NCI-H226 (cell line): ENCODE measurements around the gene KCNE4.
A peak's percentile ranks its signal among the peaks of the same experiment; 100 is the strongest.

Experiments used
- DNase-seq: peaks from one replicate; pipeline ENCODE4 v3.0.0-alpha.2; 2015

KCNE4 gene, protein sequence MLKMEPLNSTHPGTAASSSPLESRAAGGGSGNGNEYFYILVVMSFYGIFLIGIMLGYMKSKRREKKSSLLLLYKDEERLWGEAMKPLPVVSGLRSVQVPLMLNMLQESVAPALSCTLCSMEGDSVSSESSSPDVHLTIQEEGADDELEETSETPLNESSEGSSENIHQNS

GRCh38 chr2:223051693-223052289 is at the start of gene KCNE4:
Gene KCNE4 (plus strand): TSS chr2:223052190. CDS start chr2:223052831, 641 bp downstream.
- DNase-seq: no peak

GRCh38 chr2:223003191-223003590 is 48.8 kb upstream of the KCNE4 start:
- no peak for DNase-seq

DNA sequence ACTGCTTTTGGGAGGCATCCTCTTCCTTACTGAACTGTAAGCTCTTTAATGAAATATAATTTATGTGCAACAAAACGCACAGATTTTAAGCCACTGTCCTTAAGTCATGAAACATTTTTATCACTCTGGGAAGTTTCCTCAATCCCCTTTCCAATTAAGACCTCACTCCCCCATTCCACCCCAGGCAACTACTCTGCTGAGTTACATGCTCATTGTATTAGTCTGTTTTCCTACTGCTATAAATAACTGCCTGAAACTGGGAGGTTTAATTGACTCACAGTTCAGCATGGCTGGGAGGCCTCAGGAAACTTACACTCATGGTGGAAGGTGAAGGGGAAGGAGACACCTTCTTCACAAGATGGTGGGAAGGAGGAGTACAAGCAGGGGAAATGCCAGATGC is 46.5 kb upstream of the KCNE4 start:
- DNase-seq: no peak

DNA sequence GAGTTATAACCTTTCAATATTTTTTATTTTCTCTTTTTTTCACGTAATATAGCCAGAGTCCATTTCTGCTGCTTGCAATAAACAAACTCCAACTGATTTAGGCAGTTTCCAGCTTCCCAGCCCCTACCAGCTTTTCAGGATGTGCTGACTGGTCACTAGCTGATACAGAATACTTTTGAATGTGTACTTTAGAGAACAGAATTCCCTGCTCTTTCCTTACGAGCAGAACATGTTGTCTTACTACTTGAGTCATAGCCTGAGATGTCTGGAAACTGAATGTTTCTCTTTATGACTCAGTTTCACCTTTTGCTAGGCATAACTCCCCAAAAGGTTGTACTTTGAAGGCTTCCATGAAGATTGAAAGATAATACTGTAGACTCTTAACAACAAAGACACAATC is 44.5 kb upstream of the KCNE4 start:
- DNase-seq: no peak

- DNase-seq: no peak
Observed at GRCh38 chr2:223008162-223008561, 43.8 kb upstream of the KCNE4 start.

GRCh38 chr2:223008956-223009355 is 43.0 kb upstream of the KCNE4 start:
- DNase-seq: no peak

GRCh38 chr2:223010641-223011040 is 41.3 kb upstream of the KCNE4 start:
- DNase-seq: no peak

GRCh38 chr2:223012291-223012690 is 39.7 kb upstream of the KCNE4 start:
- DNase-seq: no peak

GRCh38 chr2:223019390-223019930 is 32.5 kb upstream of the KCNE4 start:
- no peak for DNase-seq

DNA sequence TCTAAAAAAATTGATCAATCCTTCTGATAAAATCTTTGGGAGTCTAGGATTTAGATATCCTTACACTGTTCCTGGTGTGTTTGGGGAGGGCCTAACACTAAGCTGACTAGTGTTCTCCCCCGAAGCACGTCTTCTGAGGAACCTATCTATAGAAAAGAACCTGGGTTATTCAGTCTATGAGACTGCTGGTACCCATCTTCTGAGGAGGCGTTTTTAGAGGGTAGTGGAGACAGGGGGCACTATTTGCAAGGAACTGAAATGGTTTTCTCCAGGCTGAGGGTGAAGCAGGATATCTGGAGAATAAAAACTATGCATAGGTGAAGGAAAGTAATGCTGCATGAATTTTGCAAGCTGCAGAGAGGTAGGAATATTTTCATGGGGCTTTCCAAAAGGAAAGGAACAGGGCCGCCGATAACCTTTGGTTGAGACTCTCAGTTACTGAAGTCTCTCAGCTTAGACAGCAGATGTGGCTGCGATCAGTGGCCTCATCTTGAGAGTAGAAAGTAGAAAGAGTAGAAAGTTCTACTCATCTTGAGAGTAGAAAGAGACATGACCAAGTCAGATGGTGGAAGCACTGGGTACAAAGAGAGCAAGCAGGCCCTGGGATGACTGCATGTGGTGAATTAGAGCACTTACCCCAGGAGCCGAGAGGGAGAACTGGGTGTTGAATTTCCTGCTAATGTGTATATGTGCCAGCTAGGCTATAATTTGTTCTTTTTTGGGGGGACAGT is 31.8 kb upstream of the KCNE4 start:
- DNase-seq: no peak

GRCh38 chr2:223020971-223021675 is 30.9 kb upstream of the KCNE4 start:
- DNase-seq: no peak

DNA sequence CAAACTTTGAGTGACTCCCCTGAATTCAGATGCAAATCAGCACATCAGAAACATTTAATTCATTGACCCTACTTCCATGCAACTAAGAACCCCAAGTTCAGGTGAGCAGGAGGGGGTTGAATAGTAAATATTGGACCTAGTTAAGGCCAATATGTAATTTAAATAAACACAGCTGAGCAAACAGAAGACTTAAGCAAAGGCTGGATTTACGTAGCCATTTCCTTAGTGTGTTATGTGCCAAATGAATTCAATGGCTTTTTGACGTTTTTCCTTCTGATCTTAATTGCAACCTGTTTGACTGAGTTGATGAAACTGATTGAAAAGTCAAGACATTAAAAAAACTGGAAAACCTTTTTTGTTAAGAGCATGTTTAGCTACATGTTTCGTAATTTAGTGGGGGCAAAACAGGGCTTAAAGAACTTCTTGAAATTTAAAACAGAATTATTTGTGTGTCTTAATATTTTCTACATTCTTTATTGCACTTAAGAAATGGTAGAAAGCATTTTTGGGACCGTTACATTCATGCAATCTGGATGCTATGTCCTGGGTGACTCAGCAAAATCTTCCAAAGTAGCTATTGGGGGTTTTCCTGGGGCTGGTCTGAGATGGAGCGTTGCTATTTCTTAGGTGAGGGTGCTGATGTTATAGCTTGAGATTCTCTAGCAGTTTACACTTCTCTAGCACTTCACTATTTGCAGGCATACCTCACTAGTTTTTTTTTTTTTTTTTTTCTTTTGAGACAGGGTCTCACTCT is 25.5 kb upstream of the KCNE4 start:
- DNase-seq: no peak

GRCh38 chr2:223027442-223027841 is 24.5 kb upstream of the KCNE4 start:
- peak; percentile 84 for DNase-seq

GRCh38 chr2:223029287-223029686 is 22.7 kb upstream of the KCNE4 start:
- no peak for DNase-seq

DNA sequence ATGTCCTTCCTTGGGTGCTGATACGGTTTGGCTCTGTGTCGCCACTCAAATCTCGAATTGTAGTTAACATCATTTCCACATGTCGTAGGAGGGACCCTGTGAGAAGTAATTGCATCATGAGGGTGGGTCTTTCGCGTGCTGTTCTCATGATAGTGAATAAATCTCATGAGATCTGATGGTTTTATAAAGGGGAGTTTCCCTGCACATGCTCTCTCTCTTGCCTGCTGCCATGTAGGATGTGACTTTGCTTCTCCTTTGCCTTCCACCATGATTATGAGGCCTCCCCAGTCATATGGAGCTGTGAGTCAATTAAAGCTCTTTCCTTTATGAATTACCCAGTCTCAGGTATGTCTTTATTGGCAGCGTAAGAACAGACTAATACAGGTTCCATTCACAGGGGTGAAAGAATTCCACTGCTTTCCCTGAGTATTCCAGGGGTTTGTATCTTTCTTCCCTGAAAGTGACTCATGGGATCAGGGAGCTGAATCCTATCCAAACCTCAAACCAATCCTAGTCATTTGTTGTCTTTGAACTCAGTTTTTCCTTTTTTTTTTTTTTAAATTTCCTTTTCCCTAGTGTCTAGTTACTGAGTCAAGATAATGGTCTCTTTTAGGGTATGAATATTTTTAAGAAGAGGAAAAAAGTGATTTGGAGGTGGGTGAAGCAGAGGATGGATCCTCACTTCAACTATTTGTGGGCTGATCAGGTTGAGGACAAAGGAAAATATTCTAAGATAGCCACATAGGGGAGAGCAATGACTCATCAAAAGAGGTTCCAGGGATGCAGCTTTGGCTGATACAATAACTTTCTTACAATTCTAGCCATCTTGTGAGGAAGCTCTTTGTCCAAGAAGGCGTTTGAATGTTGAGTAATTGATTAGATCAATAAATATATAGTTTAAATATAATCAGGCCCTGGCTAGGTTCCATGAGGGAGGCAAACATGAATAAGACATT is 19.5 kb upstream of the KCNE4 start:
- peak; percentile 20 for DNase-seq

DNA sequence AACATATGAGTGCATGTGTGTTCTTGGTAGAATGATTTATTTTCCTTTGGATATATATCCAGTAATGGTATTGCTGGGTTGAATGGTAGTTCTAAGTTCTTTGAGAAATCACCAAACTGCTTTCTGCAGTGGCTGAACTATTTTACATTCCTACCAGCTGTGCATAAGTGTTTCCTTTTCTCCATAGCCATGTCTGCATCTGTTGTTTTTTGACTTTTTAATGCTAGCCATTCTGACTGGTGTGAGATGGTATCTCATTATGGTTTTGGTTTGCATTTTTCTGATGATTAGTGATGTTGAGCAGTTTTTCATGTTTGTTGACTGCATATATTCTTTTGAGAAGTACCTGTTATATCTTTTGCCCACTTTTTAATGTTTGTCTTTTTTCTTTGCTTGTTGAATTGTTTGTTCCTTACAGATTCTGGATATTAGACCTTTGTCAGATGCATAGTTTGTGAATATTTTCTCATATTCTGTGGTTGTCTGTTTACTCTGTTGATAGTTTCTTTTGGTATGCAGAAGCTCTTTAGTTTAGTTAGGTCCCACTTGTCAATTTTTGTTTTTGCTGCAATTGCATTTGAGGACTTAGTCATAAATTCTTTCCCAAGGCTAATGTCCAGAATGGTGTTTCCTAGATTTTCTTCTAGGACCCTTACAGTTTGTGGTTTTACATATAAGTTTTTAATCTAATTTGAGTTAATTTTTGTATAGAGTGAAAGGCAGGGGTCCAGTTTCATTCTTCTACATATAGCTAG is 17.6 kb upstream of the KCNE4 start:
- DNase-seq: no peak

- no peak for DNase-seq
Observed at GRCh38 chr2:223036790-223037444, 15.1 kb upstream of the KCNE4 start.

- no peak for DNase-seq
Observed at GRCh38 chr2:223037445-223037800, 14.6 kb upstream of the KCNE4 start.

DNA sequence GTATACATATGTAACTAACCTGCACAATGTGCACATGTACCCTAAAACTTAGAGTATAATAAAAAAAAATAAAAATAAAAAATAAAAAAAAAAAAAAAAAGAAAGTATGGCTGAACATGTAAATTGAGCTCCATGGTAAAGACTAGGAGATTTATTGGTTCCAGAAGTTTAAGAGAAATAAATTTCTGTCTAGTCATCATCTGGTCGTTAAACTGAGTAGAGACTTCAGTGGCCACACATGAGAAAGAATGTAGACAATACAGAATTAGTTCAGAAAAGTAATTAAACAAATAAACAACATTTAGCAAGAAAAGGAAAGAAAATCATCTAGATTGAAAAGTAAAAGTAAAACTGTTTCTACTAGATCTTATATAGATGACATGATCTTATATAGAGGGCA is 12.4 kb upstream of the KCNE4 start:
- no peak for DNase-seq

DNA sequence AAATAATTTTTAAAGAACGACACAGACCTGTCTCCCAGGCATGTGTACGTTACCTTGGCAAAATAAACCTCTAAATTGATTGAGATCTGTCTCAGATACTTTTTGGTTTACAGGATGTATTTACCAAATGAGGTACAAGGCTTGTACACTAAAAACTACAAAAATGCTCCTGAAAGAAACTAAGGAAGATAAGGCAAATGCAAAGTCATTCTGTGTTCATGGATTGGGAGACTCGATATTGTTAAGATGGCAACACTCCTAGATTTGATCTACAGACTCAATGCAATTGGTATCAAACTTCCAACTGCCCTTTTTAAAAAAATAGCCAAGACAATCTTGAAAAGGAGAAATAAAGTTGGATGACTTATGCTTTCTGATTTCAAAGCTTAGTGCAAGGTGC is 11.5 kb upstream of the KCNE4 start:
- DNase-seq: no peak
